K562 (cell line): ENCODE data around the gene USPL1. TPM values are rescaled to one million over a fixed set of nuclear protein-coding genes. Genes with fewer than 3 reads are reported as not detected.

ENCODE experiments used
- ATAC-seq: fragments of 200-7000 bp; cut with Tn5 transposase; 3 replicates; pipeline ENCODE4 v1.9.1; 2020; ENCODE audit warnings: moderate library complexity
- BruUV-seq: library from RNA; stranded (reverse); fragments of 400-500 nt; replicated peaks from 2 replicates; lab custom pipeline; 2021; lab: Mats Ljungman, UMichigan
- CTCF ChIA-PET: fragments of 300-600 bp; formaldehyde crosslinking; extraction: SDS; loops from one replicate; lab custom pipeline; 2021; ENCODE audit warnings: low intra/inter-chr PET ratio; lab: Yijun Ruan, JAX
- POLR2A ChIA-PET: fragments of 300-600, 350-650 bp; sonication (Branson Sonifier 250); formaldehyde crosslinking; extraction: SDS; loops from one replicate; lab custom pipeline; 2021; ENCODE audit warnings: antibody characterized with exemption, inconsistent platforms; lab: Yijun Ruan, JAX
- DNase-seq, 4 experiments: peaks; one replicate each; pipeline versions ENCODE4 v3.0.0 to v3.0.0-alpha.2; 2011 to 2018; ENCODE audit warnings: low spot score in 3 of 4, mixed read lengths in 3 of 4; ENCODE audit errors: extremely low read depth in 1 of 4
- FAIRE-seq: peaks from 2 replicates; lab custom pipeline; 2011; peaks lifted over from hg19 to GRCh38; lab: Jason Lieb, UNC
- H2AFZ ChIP-seq: 2 replicates; pipeline ENCODE4 v1.6.0; 2011; ENCODE audit warnings: low read depth, low read length, control low read depth, inconsistent platforms
- H3K27ac ChIP-seq: fragments of 200-600 bp; 3 replicates; pipeline ENCODE4 v1.8.0; 2011; ENCODE audit warnings: low read depth, mild to moderate bottlenecking, control low read depth, inconsistent platforms, low read length, moderate library complexity, mixed read lengths; ENCODE audit errors: extremely low read depth
- H3K27me3 ChIP-seq, 2 experiments: fragments of 300-600 bp in 1 of 2; 2 replicates in 1 of 2; 3 replicates in 1 of 2; pipeline versions ENCODE4 v1.6.0 to v1.8.0; 2011; ENCODE audit warnings: inconsistent platforms in 2 of 2, low read length in 2 of 2, mild to moderate bottlenecking in 1 of 2, mixed read lengths in 1 of 2, moderate library complexity in 1 of 2; ENCODE audit not compliant: control insufficient read depth in 2 of 2, insufficient read depth in 2 of 2
- H3K36me3 ChIP-seq: fragments of 300-600 bp; 3 replicates; pipeline ENCODE4 v1.8.0; 2011; ENCODE audit warnings: mild to moderate bottlenecking, low read length, inconsistent platforms; ENCODE audit not compliant: control insufficient read depth, insufficient read depth
- H3K4me1 ChIP-seq, 2 experiments: fragments of 200-600 bp in 1 of 2; replicated peaks in 1 of 2; 2 replicates in 1 of 2; 3 replicates in 1 of 2; pipeline versions ENCODE4 v1.5.1 to v1.8.0; 2011; ENCODE audit warnings: inconsistent platforms in 2 of 2, low read length in 2 of 2, mild to moderate bottlenecking in 1 of 2, mixed read lengths in 1 of 2, moderate library complexity in 1 of 2; ENCODE audit not compliant: control insufficient read depth in 2 of 2, insufficient read depth in 2 of 2
- H3K4me2 ChIP-seq: 2 replicates; pipeline ENCODE4 v1.6.1; 2011; ENCODE audit warnings: low read length, control low read depth, inconsistent platforms, mixed read lengths; ENCODE audit not compliant: insufficient read depth
- H3K4me3 ChIP-seq: fragments of 200-600 bp; sonication (generic), shearing (Covaris generic); 2 replicates; pipeline ENCODE4 v1.5.1; 2016; ENCODE audit warnings: control low read depth, inconsistent platforms
- H3K79me2 ChIP-seq: fragments of 200-600 bp; 3 replicates; pipeline ENCODE4 v1.8.0; 2011; ENCODE audit warnings: low read length, inconsistent platforms; ENCODE audit not compliant: control insufficient read depth, insufficient read depth
- H3K9ac ChIP-seq, 2 experiments: 2 replicates each; pipeline versions ENCODE4 v1.6.0 to v1.6.1; 2011; ENCODE audit warnings: low read depth in 2 of 2, low read length in 2 of 2, control low read depth in 1 of 2, inconsistent platforms in 1 of 2, mild to moderate bottlenecking in 1 of 2, mixed read lengths in 1 of 2; ENCODE audit not compliant: insufficient read depth in 1 of 2
- H3K9me1 ChIP-seq: one replicate; pipeline ENCODE4 v1.6.0; 2011; ENCODE audit warnings: inconsistent platforms, mild to moderate bottlenecking, low read length, moderate library complexity; ENCODE audit not compliant: control insufficient read depth, insufficient read depth
- H3K9me3 ChIP-seq: replicated peaks from 2 replicates; pipeline ENCODE4 v1.5.1; 2011; ENCODE audit warnings: low read depth, low read length, inconsistent platforms; ENCODE audit not compliant: control insufficient read depth, insufficient read depth
- H4K20me1 ChIP-seq: replicated peaks from 2 replicates; pipeline ENCODE4 v1.6.1; 2011; ENCODE audit warnings: low read length, inconsistent platforms, mixed read lengths; ENCODE audit not compliant: control insufficient read depth, insufficient read depth
- BRCA1 ChIP-seq, 2 experiments: fragments of 450-650 bp in 1 of 2; sonication (generic) in 1 of 2; formaldehyde crosslinking in 1 of 2; IDR thresholded peaks; 2 replicates each; pipeline versions ENCODE4 v1.5.0 to v1.6.1; 2017 to 2020; ENCODE audit warnings: mild to moderate bottlenecking in 1 of 2, missing genetic modification reagents in 1 of 2
- CHCHD3 ChIP-seq: fragments of 250-450 bp; sonication (Bioruptor Pico); IDR thresholded peaks from 2 replicates; pipeline ENCODE4 v2.1.2; 2022; ENCODE audit warnings: mild to moderate bottlenecking
- EP300 ChIP-seq: IDR thresholded peaks from 2 replicates; pipeline ENCODE4 v1.6.1; 2012; ENCODE audit warnings: low read length, improper control_type of control experiment
- GABPB2 ChIP-seq: fragments of 250-450 bp; sonication (Bioruptor Pico); conservative IDR thresholded peaks from 2 replicates; pipeline ENCODE4 v1.5.1; 2021; ENCODE audit warnings: mild to moderate bottlenecking
- GATAD2B ChIP-seq: fragments of 450-650 bp; IDR thresholded peaks from 2 replicates; pipeline ENCODE4 v1.6.1; 2017; ENCODE audit warnings: mild to moderate bottlenecking, borderline replicate concordance
- HDGF ChIP-seq: fragments of 450-650 bp; IDR thresholded peaks from 2 replicates; pipeline ENCODE4 v1.6.1; 2016
- MEF2D ChIP-seq: conservative IDR thresholded peaks from 2 replicates; pipeline ENCODE4 v1.6.1; 2016; ENCODE audit warnings: low read depth, missing genetic modification characterization, missing compliant biosample characterization
- ZNF143 ChIP-seq: sonication (generic); formaldehyde crosslinking; IDR thresholded peaks from 2 replicates; pipeline ENCODE4 v1.9.0; 2022; ENCODE audit warnings: mild to moderate bottlenecking, missing genetic modification reagents
- WGBS: fragments of 100-300 bp; shearing (Covaris generic); methylation state at CpG from one replicate; pipeline ENCODE4 v1.1.6; 2016; ENCODE audit warnings: low coverage, mixed read lengths; ENCODE audit not compliant: insufficient coverage; ENCODE audit errors: missing lambda C conversion rate; 5-methylcytosine and 5-hydroxymethylcytosine counted together
- in situ Hi-C: fragments of 300-500 bp; cut with MboI; formaldehyde crosslinking; loops from 4 replicates; pipeline ENCODE4 v1.15.0; 2018; ENCODE audit warnings: inconsistent platforms, mixed read lengths
- intact Hi-C: fragments of 100-400 bp; cut with micrococcal nuclease; formaldehyde crosslinking; loops from 2 replicates; pipeline ENCODE4 v1.14.2; 2022
- polyA plus RNA-seq, 8 experiments: library from polyadenylated mRNA; depleted of rRNA in 4 of 8; stranded (reverse) in 5 of 8; unstranded in 3 of 8; fragments of >200 nt; fragmentation: Nextera tagmentation in 2 of 8; fragmentation: Illumina TruSeq in 1 of 8; extraction: Ambion mirVana in 2 of 8; extraction: Trizol in 1 of 8; gene quantifications; 2 replicates each; pipeline versions ENCODE4 v1.2.1 to v1.2.3, GENCODE V29; 2011 to 2014; ENCODE audit warnings: inconsistent platforms in 1 of 8, missing spikeins in 1 of 8
- total RNA-seq, 7 experiments: library from RNA; depleted of rRNA in 6 of 7; stranded (reverse); fragments of >200 nt in 6 of 7; fragmentation: Illumina TruSeq in 2 of 7; extraction: Trizol in 2 of 7; gene quantifications; 2 replicates each; pipeline versions ENCODE4 v1.2.1 to v1.2.3, GENCODE V29; 2011 to 2021; ENCODE audit warnings: low replicate concordance in 1 of 7
- TF ChIP-seq, protein P1 (sequence below): IDR thresholded peaks from 2 replicates; pipeline ENCODE4 v1.6.1; 2011; ENCODE audit not compliant: insufficient read length; ENCODE audit errors: extremely low read depth
- TF ChIP-seq, protein P2 (sequence below), 2 experiments: fragments of 450-650 bp in 1 of 2; sonication (generic) in 1 of 2; formaldehyde crosslinking in 1 of 2; IDR thresholded peaks; 2 replicates each; pipeline versions ENCODE4 v1.7.1 to v1.9.0; 2016 to 2022; ENCODE audit warnings: inconsistent platforms in 1 of 2, mild to moderate bottlenecking in 1 of 2, missing genetic modification reagents in 1 of 2
- TF ChIP-seq, protein P3 (sequence below): fragments of 450-650 bp; IDR thresholded peaks from one replicate; pipeline ENCODE4 v1.6.1; 2018; ENCODE audit warnings: mild to moderate bottlenecking, moderate library complexity; ENCODE audit not compliant: partially characterized antibody

The USPL1 gene
- total and polyA plus RNA-seq, 9 of the 15 experiments (the other 6 are each of a cell fraction or from before 2014, with no cell fraction given), result 5.5 to 18.0 (median 12.0) TPM

DNA sequence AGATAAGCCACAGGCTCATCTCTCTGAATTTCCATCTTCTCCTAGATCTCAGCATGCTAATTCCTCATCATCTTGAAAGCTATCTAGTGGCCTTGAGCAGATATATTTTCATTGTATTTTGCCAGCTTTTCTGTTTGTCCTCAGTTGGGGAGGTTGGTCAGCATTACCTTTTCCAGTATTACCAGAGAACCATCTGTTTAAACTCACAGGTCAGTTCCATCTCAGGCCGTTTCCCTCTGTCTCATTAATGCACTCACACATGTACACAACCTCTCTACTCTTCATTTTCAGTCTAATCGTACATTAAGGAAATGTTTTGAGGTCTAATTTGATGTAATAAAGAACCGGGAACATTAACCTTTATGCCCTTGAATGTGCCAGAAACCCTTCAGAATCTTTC is 29.7 kb downstream of the USPL1 start:
- H3K4me3 ChIP-seq, result no peak overlapping the region
- no peak overlapping the region for H3K27ac ChIP-seq
- ChIA-PET CTCF (no interaction called here), POLR2A (no interaction called here)
- no peak overlapping the region for H2AFZ ChIP-seq
- in situ Hi-C loops (no loop called here), intact Hi-C loops (no loop called here)
- no peaks in the 10 kb centered on the region for H4K20me1 ChIP-seq
- 85% methylated on average over 3 of the region's 3 CpGs for WGBS
- H3K79me2 ChIP-seq, result no peaks in the 10 kb centered on the region; the same call in 2 of the 3 replicates
- H3K9me1 ChIP-seq, result no peaks in the 10 kb centered on the region
- no peaks in the 10 kb centered on the region for H3K9me3 ChIP-seq
- no peak for FAIRE-seq
- DNase-seq, result no peak
- H3K4me2 ChIP-seq, result no peak overlapping the region
- BruUV-seq, result no TSS peak
- H3K4me1 ChIP-seq, result no peaks in the 10 kb centered on the region; a peak in 1 of 5 replicates
- H3K9ac ChIP-seq, result no peak overlapping the region
- peaks cover 76% of the 10 kb centered on the region for H3K36me3 ChIP-seq
- no peak for ATAC-seq
- H3K27me3 ChIP-seq, result no peaks in the 10 kb centered on the region
- TF ChIP-seq CHCHD3 (CRISPR knock-in tag) (no peak), ZNF143 (CRISPR knock-in tag) (no peak), EP300 (no peak), MEF2D (tag) (no peak), BRCA1 (IDR thresholded peaks at IDR 0.05) (no peak), BRCA1 (CRISPR knock-in tag; IDR thresholded peaks at IDR 0.05) (no peak), HDGF (no peak), GATAD2B (no peak), GABPB2 (CRISPR knock-in tag) (no peak)
- TF ChIP-seq, protein P1, sequence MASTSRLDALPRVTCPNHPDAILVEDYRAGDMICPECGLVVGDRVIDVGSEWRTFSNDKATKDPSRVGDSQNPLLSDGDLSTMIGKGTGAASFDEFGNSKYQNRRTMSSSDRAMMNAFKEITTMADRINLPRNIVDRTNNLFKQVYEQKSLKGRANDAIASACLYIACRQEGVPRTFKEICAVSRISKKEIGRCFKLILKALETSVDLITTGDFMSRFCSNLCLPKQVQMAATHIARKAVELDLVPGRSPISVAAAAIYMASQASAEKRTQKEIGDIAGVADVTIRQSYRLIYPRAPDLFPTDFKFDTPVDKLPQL, result no peak
- TF ChIP-seq, protein P2, sequence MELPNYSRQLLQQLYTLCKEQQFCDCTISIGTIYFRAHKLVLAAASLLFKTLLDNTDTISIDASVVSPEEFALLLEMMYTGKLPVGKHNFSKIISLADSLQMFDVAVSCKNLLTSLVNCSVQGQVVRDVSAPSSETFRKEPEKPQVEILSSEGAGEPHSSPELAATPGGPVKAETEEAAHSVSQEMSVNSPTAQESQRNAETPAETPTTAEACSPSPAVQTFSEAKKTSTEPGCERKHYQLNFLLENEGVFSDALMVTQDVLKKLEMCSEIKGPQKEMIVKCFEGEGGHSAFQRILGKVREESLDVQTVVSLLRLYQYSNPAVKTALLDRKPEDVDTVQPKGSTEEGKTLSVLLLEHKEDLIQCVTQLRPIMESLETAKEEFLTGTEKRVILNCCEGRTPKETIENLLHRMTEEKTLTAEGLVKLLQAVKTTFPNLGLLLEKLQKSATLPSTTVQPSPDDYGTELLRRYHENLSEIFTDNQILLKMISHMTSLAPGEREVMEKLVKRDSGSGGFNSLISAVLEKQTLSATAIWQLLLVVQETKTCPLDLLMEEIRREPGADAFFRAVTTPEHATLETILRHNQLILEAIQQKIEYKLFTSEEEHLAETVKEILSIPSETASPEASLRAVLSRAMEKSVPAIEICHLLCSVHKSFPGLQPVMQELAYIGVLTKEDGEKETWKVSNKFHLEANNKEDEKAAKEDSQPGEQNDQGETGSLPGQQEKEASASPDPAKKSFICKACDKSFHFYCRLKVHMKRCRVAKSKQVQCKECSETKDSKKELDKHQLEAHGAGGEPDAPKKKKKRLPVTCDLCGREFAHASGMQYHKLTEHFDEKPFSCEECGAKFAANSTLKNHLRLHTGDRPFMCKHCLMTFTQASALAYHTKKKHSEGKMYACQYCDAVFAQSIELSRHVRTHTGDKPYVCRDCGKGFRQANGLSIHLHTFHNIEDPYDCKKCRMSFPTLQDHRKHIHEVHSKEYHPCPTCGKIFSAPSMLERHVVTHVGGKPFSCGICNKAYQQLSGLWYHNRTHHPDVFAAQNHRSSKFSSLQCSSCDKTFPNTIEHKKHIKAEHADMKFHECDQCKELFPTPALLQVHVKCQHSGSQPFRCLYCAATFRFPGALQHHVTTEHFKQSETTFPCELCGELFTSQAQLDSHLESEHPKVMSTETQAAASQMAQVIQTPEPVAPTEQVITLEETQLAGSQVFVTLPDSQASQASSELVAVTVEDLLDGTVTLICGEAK (IDR thresholded peaks at IDR 0.05), result no peak
- TF ChIP-seq, protein P2 (CRISPR knock-in tag; IDR thresholded peaks at IDR 0.05), result no peak
- TF ChIP-seq, protein P3, sequence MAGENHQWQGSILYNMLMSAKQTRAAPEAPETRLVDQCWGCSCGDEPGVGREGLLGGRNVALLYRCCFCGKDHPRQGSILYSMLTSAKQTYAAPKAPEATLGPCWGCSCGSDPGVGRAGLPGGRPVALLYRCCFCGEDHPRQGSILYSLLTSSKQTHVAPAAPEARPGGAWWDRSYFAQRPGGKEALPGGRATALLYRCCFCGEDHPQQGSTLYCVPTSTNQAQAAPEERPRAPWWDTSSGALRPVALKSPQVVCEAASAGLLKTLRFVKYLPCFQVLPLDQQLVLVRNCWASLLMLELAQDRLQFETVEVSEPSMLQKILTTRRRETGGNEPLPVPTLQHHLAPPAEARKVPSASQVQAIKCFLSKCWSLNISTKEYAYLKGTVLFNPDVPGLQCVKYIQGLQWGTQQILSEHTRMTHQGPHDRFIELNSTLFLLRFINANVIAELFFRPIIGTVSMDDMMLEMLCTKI, result no peak
